HCT116 (cell line): ENCODE results near the gene MRGPRE. TPM values are rescaled to one million over a fixed set of nuclear protein-coding genes. Genes with fewer than 3 reads are reported as not detected.

Experiments
- ATAC-seq: fragments of 200-7000 bp; cut with Tn5 transposase; 2 replicates; pipeline ENCODE4 v1.9.1; 2020; ENCODE audit warnings: mild to moderate bottlenecking, moderate library complexity
- BruUV-seq: library from RNA; stranded (reverse); fragments of 400-500 nt; replicated peaks from 2 replicates; lab custom pipeline; 2021; lab: Mats Ljungman, UMichigan
- CTCF ChIA-PET: fragments of 300-600 bp; sonication (Branson Sonifier 250); formaldehyde crosslinking; loops from one replicate; lab custom pipeline; 2021; ENCODE audit warnings: antibody characterized with exemption; lab: Charles Lee
- POLR2A ChIA-PET: fragments of 300-600, 350-600 bp; sonication (Branson Sonifier 250); formaldehyde crosslinking; loops from one replicate; lab custom pipeline; 2021; ENCODE audit warnings: antibody characterized with exemption; lab: Charles Lee
- RAD21 ChIA-PET, 2 experiments: fragments of 300-600 bp; sonication (Branson Sonifier 250); formaldehyde crosslinking; loops; one replicate each; lab custom pipeline; 2023; ENCODE audit warnings: low total read pairs in 2 of 2; ENCODE audit not compliant: uncharacterized antibody in 2 of 2, unreplicated experiment in 2 of 2, low non-redundant PET in 1 of 2; lab: Charles Lee
- DNase-seq: peaks from one replicate; pipeline ENCODE4 v3.0.0-alpha.2; 2010; ENCODE audit warnings: low read depth, low spot score
- H2AFZ ChIP-seq: fragments of 200-600 bp; shearing (Covaris generic), sonication (generic); 2 replicates; pipeline ENCODE4 v1.6.1; 2017; ENCODE audit warnings: low read depth, mixed run types, mixed read lengths, antibody characterized with exemption, low read length; ENCODE audit not compliant: poor library complexity, severe bottlenecking
- H3K27ac ChIP-seq: 2 replicates; pipeline ENCODE4 v1.5.1; 2012; ENCODE audit warnings: low read depth, low read length
- H3K27me3 ChIP-seq: fragments of 200-600 bp; sonication (generic); 2 replicates; pipeline ENCODE4 v1.6.1; 2016; ENCODE audit warnings: mixed run types, low read length, mixed read lengths; ENCODE audit not compliant: insufficient read depth
- H3K36me3 ChIP-seq, 2 experiments: fragments of 200-500 bp in 1 of 2; fragments of 200-600 bp in 1 of 2; sonication (Bioruptor generic) in 1 of 2; sonication (generic) in 1 of 2; 2 replicates each; pipeline versions ENCODE4 v1.5.1 to v1.6.1; 2014 to 2016; ENCODE audit warnings: low read length in 2 of 2, inconsistent platforms in 1 of 2, mixed read lengths in 1 of 2, mixed run types in 1 of 2; ENCODE audit not compliant: insufficient read depth in 2 of 2, control insufficient read depth in 1 of 2
- H3K4me1 ChIP-seq, 2 experiments: fragments of 200-600 bp in 1 of 2; sonication (generic) in 1 of 2; 2 replicates each; pipeline versions ENCODE4 v1.5.1 to v1.6.1; 2012 to 2017; ENCODE audit warnings: low read length in 2 of 2, inconsistent platforms in 1 of 2, mild to moderate bottlenecking in 1 of 2, mixed read lengths in 1 of 2, mixed run types in 1 of 2, moderate library complexity in 1 of 2; ENCODE audit not compliant: insufficient read depth in 2 of 2, control insufficient read depth in 1 of 2
- H3K4me2 ChIP-seq: fragments of 200-600 bp; sonication (generic); 2 replicates; pipeline ENCODE4 v1.6.1; 2017; ENCODE audit warnings: mixed run types, low read length, mixed read lengths
- H3K4me3 ChIP-seq, 2 experiments: fragments of 200-600 bp in 1 of 2; sonication (generic) in 1 of 2; replicated peaks in 1 of 2; 2 replicates each; pipeline ENCODE4 v1.5.1; 2011 to 2016; ENCODE audit warnings: low read length in 2 of 2, control low read depth in 1 of 2, low read depth in 1 of 2, mild to moderate bottlenecking in 1 of 2, mixed read lengths in 1 of 2, mixed run types in 1 of 2
- H3K79me2 ChIP-seq: fragments of 200-600 bp; sonication (generic); 2 replicates; pipeline ENCODE4 v1.6.1; 2017; ENCODE audit warnings: mild to moderate bottlenecking, mixed run types, low read length, moderate library complexity, mixed read lengths; ENCODE audit not compliant: insufficient read depth
- H3K9ac ChIP-seq: fragments of 200-600 bp; sonication (generic); 2 replicates; pipeline ENCODE4 v1.6.1; 2016; ENCODE audit warnings: low read length, mixed read lengths
- H3K9me2 ChIP-seq: fragments of 200-600 bp; sonication (generic), shearing (Covaris generic); 2 replicates; pipeline ENCODE4 v1.6.1; 2017; ENCODE audit warnings: mixed run types, mild to moderate bottlenecking, moderate library complexity; ENCODE audit not compliant: insufficient read depth
- H3K9me3 ChIP-seq, 2 experiments: fragments of 200-500 bp in 1 of 2; fragments of 200-600 bp in 1 of 2; sonication (Bioruptor generic) in 1 of 2; sonication (generic) in 1 of 2; 2 replicates each; pipeline ENCODE4 v1.6.1; 2014 to 2017; ENCODE audit warnings: low read length in 2 of 2, mixed read lengths in 2 of 2, inconsistent platforms in 1 of 2, low read depth in 1 of 2, mild to moderate bottlenecking in 1 of 2, mixed run types in 1 of 2, moderate library complexity in 1 of 2; ENCODE audit not compliant: control insufficient read depth in 1 of 2, insufficient read depth in 1 of 2
- H4K20me1 ChIP-seq: fragments of 200-600 bp; sonication (generic), shearing (Covaris generic); 2 replicates; pipeline ENCODE4 v1.6.1; 2017; ENCODE audit warnings: mixed run types, mild to moderate bottlenecking, moderate library complexity; ENCODE audit not compliant: insufficient read depth
- ATF3 ChIP-seq: IDR thresholded peaks from 2 replicates; pipeline ENCODE4 v1.6.1; 2012
- CBX3 ChIP-seq: IDR thresholded peaks from 2 replicates; pipeline ENCODE4 v1.6.1; 2012; ENCODE audit warnings: low read depth
- CEBPB ChIP-seq: IDR thresholded peaks from 2 replicates; pipeline ENCODE4 v1.6.1; 2012; ENCODE audit warnings: low read depth
- CTCF ChIP-seq, 3 experiments: fragments of 200-600 bp in 1 of 3; sonication (generic) in 1 of 3; IDR thresholded peaks in 2 of 3; conservative IDR thresholded peaks in 1 of 3; 2 replicates each; pipeline ENCODE4 v1.5.1; 2012 to 2017; ENCODE audit warnings: low read depth in 2 of 3, low read length in 2 of 3, antibody characterized with exemption in 1 of 3, borderline replicate concordance in 1 of 3, control low read depth in 1 of 3, mild to moderate bottlenecking in 1 of 3, mixed read lengths in 1 of 3, mixed run types in 1 of 3, moderate library complexity in 1 of 3; ENCODE audit not compliant: insufficient read depth in 1 of 3
- EGR1 ChIP-seq: IDR thresholded peaks from 2 replicates; pipeline ENCODE4 v1.6.1; 2012; ENCODE audit warnings: low read depth
- ELF1 ChIP-seq: IDR thresholded peaks from 2 replicates; pipeline ENCODE4 v1.6.1; 2012; ENCODE audit warnings: low read depth, borderline replicate concordance
- EZH2phosphoT487 ChIP-seq: fragments of 200-600 bp; IDR thresholded peaks from 2 replicates; pipeline ENCODE4 v1.6.1; 2018; ENCODE audit warnings: antibody characterized with exemption, borderline replicate concordance
- JUND ChIP-seq: IDR thresholded peaks from 2 replicates; pipeline ENCODE4 v1.6.1; 2012
- POLR2AphosphoS5 ChIP-seq: IDR thresholded peaks from 2 replicates; pipeline ENCODE4 v1.6.1; 2011; ENCODE audit warnings: mild to moderate bottlenecking, low read depth, low read length, moderate library complexity
- RAD21 ChIP-seq: IDR thresholded peaks from 2 replicates; pipeline ENCODE4 v1.6.1; 2012; ENCODE audit warnings: low read depth, mild to moderate bottlenecking
- REST ChIP-seq: IDR thresholded peaks from 2 replicates; pipeline ENCODE4 v1.6.1; 2012; ENCODE audit warnings: low read depth
- SIN3A ChIP-seq: IDR thresholded peaks from 2 replicates; pipeline ENCODE4 v1.6.1; 2012; ENCODE audit warnings: low read depth
- SP1 ChIP-seq: IDR thresholded peaks from 2 replicates; pipeline ENCODE4 v1.6.1; 2012; ENCODE audit warnings: low read depth
- SRF ChIP-seq: IDR thresholded peaks from 2 replicates; pipeline ENCODE4 v1.6.1; 2012; ENCODE audit warnings: low read depth
- TCF7L2 ChIP-seq: IDR thresholded peaks from 2 replicates; pipeline ENCODE4 v1.7.0; 2011; ENCODE audit warnings: borderline replicate concordance, inconsistent platforms; ENCODE audit not compliant: insufficient read depth, insufficient read length; ENCODE audit errors: extremely low read depth
- YY1 ChIP-seq: IDR thresholded peaks from 2 replicates; pipeline ENCODE4 v1.6.1; 2011; ENCODE audit warnings: low read length, low read depth, moderate library complexity, mild to moderate bottlenecking; ENCODE audit not compliant: insufficient replicate concordance; ENCODE audit errors: extremely low read depth
- ZFX ChIP-seq: fragments of 450-650 bp; IDR thresholded peaks from 2 replicates; pipeline ENCODE4 v1.6.1; 2017
- ZNF274 ChIP-seq: fragments of 200-500 bp; sonication (Bioruptor generic); IDR thresholded peaks from 2 replicates; pipeline ENCODE4 v1.6.1; 2014; ENCODE audit warnings: mild to moderate bottlenecking, low read depth, low read length, inconsistent platforms
- intact Hi-C: fragments of 100-400 bp; cut with micrococcal nuclease; formaldehyde crosslinking; loops from 2 replicates; pipeline ENCODE4 v1.10.0; 2022
- total RNA-seq: library from RNA; stranded (reverse); gene quantifications from one replicate; pipeline ENCODE4 v1.2.1, GENCODE V29; 2021; ENCODE audit not compliant: unreplicated experiment

Gene MRGPRE
- total RNA-seq, 1 experiment from 2014 or later: not detected

- ATAC-seq: no peak
- ChIA-PET POLR2A (no interaction called here), CTCF (no interaction called here), RAD21 (no interaction called here)
- no peak for TF ChIP-seq ZFX
- TF ChIP-seq EGR1: no peak
- no peak for TF ChIP-seq ZNF274
- no peak for TF ChIP-seq SRF
- no peak for TF ChIP-seq POLR2AphosphoS5
- TF ChIP-seq REST: no peak
- TF ChIP-seq SIN3A: no peak
- no peak for TF ChIP-seq YY1
- TF ChIP-seq SP1: no peak
- TF ChIP-seq JUND: no peak
- no peak for TF ChIP-seq ELF1
- TF ChIP-seq TCF7L2: no peak
- no peak for TF ChIP-seq CTCF (IDR thresholded peaks at IDR 0.05 in 2 of 3, conservative IDR thresholded peaks at IDR 0.05 in 1 of 3; ENCODE audit: borderline replicate concordance in 1 of 3, insufficient read depth in 1 of 3, low read depth in 2 of 3, low read length in 2 of 3)
- TF ChIP-seq CBX3: no peak
- TF ChIP-seq CEBPB: no peak
- TF ChIP-seq RAD21: no peak
- TF ChIP-seq EZH2phosphoT487: no peak
- no peak for TF ChIP-seq ATF3
- Histone ChIP-seq H3K27ac (no peak overlapping the region), H3K27me3 (peaks cover 22% of the 10 kb centered on the region; the same call in 1 of the 2 replicates), H2AFZ (no peak overlapping the region), H4K20me1 (no peaks in the 10 kb centered on the region), H3K79me2 (no peaks in the 10 kb centered on the region), H3K9ac (no peak overlapping the region), H3K4me3 (no peak overlapping the region), H3K36me3 (no peaks in the 10 kb centered on the region), H3K9me2 (no peaks in the 10 kb centered on the region), H3K4me1 (no peaks in the 10 kb centered on the region), H3K4me2 (no peak overlapping the region), H3K9me3 (no peaks in the 10 kb centered on the region)
- no peak for DNase-seq
- intact Hi-C loops: no loop called here
- no TSS peak for BruUV-seq
Measured at GRCh38 chr11:3200388-3201111, 31.7 kb downstream of the MRGPRE start.
